OCI-LY7 (cell line): ENCODE measurements around the gene UQCR10.

Source experiments
- CTCF ChIP-seq: fragments of 200-600 bp; sonication (generic); conservative IDR thresholded peaks from 2 replicates; pipeline ENCODE4 v1.5.1; 2014; ENCODE audit warnings: mild to moderate bottlenecking, antibody characterized with exemption, low read length, moderate library complexity, mixed read lengths
- EZH2phosphoT487 ChIP-seq: fragments of 200-600 bp; sonication (generic); IDR thresholded peaks from 2 replicates; pipeline ENCODE4 v1.6.1; 2018; ENCODE audit warnings: low read depth, borderline replicate concordance, mild to moderate bottlenecking, mixed run types, antibody characterized with exemption, low read length, moderate library complexity, mixed read lengths

GRCh38 chr22:29769723-29770321 lies 2.7 kb downstream of the UQCR10 start:
- TF ChIP-seq CTCF = no peak
- no peak for TF ChIP-seq EZH2phosphoT487
